DLD1 (cell line): ENCODE data around the gene TGFA.

Experiments used
- in situ Hi-C: cut with HindIII; loops from 2 replicates; pipeline ENCODE4 v1.10.0; 2017; ENCODE audit warnings: low sequenced_read_pairs

Gene TGFA

DNA sequence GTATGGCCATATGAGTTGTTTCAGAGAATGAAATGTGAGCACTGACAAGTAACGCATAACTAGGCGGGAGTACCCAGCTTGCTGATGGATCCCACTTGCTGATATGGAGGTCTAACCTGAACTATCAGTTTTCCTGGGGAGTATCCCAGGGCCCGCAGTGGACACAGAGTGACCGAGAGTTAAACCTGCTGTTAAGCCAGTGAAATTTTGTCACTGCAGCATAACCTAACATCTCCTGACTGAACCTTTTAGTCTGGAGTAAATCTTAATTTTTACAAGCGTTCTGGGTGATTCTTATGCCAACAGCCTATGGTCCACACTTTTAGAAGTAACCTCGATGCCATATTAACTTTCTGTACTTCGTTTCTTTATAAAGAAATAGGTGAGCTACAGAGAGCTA is 54.4 kb downstream of the TGFA start:
- in situ Hi-C loops, result no loop called here

DNA sequence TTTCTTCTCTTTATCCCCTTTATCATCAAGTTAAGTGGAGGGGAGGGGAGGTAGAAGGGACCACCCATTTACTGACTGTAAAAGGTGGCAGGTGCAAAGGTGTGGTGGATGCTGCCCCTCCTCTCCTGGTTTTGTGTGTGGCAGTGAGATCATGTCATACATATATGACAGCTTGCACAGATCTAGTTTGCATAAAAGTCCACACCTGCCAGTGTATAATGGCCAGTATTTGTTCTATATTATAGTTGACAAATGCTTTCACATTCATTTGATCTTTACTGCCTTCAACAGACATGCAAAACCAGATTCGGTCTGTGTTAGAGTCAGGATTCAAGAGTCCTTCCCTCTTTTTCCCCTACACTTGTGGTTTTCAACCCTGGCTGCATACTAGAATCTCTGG is 55.1 kb downstream of the TGFA start:
- in situ Hi-C loops, result no loop called here

DNA sequence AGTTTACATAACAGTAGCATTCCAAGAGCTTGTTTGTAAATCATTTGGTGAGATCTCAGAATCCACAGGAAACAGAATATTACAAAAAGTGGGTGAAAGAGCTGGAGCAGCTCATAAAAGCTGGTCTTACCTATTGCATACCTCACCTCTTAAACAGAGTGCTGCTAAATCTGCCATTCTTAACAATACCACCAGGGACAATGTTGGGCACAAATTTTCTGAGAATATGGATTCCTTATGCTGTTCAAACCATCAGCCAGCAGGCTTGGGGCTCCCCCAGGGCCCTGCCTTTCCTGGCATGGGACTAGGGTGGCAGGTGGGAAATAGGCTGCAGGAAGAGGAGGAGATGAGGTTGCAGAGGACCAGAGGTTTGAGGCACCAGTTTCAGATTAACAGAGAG is 55.6 kb downstream of the TGFA start:
- in situ Hi-C loops, result no loop called here

DNA sequence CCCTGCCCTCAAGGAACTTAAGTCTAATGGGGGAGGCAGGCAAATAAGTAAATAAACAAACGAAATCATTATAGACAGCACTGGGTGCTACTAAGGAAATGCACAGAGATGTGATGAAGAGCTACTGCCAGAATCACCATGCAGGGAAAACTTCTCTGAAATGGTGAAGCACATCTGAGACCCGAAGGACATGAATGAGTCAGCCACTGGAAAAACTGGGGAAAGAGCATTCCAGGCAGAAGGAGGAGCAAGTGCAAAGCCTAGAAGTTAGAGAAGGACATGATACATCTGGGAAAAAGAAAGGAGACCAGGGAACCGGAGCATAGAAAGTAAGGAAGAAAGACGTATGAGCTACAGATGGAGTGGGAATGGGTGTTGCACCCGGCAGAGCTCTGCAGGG is 56.8 kb downstream of the TGFA start:
- in situ Hi-C loops, result no loop called here

DNA sequence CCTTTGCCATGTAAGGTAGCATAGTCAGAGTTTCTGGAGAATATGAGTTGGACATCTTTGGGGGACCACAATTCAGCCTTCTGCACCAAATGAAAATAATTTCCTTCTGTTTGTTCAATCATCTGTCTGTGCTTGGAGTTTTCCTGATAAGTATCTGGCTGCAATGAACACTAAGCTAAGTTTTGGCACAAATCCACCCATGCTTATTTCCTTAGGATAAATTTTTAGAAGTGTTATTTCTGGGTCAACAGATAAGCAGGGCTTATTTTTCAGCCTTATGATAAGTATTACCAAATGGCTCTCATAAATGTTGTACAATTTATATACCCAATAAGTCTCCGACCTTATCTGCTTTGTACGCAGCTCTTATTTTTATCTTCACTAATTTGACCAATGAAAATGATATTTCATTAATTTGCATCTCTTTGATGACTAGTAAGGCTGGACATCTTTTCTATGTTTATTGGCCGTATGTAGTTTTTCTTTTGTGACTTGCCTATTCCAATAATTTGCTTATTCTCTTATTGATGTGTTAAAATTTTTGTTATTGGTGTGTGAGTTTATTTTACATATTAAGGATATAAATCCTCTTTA is 59.2 kb downstream of the TGFA start:
- in situ Hi-C loops, result no loop called here

DNA sequence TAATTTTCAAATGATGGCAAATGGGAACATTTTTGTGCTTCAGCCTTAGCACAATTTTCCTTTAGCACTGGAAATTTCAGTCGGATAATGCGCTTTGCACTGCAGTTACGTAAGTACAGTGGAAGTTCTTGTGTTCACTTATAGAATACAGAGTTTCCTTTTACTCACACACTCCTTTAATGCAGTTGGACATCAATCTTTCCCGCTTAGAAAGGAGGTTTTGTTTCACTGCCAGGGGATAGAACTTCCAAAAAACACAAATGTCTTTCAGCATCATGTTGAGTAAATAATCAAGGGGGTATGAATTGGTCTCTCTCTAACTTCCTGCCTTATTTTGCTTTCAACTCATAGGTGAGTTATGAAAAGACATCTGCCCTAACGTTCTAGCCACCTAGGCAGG is 63.2 kb downstream of the TGFA start:
- in situ Hi-C loops, result no loop called here

DNA sequence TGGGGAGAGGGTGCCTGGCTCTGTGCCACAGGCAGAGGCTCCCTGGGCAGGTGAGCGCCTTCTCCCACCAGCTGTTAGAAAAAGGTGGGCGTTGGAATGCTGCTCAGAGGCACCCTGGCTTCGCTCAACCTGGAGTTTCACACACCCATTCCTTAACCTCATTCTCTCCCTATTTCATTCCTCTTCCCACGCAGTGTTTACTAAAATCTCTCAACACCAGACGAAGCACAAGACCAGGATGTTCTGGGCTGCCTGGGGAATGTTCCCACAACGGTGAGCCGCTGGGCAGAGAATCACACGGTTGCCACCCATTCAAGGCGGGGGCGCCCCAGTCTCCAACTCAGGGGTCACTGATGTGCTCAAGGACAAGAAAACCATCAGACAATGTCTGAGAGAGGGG is 64.5 kb downstream of the TGFA start:
- in situ Hi-C loops, result no loop called here

DNA sequence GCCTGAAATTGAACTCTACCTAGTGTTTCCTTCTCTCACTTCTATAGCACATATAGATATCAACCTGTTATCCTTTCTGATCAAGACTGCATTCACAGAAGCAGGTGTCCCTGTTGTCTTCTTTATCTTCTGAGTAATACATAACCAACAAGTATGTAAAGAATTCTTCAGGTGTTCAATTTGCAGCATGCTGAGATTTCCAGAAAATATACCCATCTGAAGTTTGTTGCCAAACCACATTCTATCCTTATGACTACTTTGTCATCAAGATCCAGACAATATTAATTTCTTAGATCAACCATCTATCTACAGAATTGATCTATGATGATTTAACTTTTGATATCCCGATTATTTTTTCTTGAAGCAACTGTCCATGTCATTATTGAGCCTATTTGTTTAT is 69.5 kb downstream of the TGFA start:
- in situ Hi-C loops, result no loop called here

DNA sequence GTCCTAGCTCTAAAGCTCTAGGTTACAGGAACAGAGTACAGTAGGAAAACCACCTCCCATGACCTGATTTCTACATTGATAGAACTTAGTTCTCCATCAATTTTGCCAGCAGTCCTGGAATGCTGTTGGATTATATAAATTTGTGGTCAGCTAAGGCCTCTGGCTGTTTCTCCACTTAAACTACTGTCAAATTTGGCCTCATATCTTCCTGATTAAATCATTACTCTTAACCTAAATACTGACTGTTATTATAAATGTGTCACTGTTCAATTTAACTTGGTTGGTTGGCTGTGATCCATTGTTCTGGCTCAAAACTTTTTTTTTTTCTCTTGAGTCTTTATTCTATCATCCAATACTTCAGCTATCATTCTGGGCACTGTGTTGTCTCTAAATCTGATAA is 71.2 kb downstream of the TGFA start:
- in situ Hi-C loops, result no loop called here

DNA sequence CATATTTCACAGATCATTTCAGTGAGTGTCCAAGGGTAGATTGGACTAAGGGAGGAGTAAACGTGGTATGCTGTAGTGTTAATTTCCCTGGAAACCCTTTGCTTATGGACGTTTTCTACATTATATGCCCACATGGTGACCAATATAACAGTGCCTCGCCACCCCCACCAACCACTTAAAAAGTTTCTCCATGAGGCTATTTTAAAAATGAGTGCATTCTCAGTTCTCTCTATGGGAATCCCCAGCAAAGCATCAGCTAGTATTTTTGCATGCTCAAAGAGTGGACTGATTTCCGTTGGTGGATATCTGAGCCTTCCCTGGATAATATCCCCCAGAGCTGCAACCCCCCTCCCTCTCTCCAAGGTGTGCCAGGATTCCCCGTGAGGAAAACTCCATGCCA is 73.2 kb downstream of the TGFA start:
- in situ Hi-C loops, result no loop called here

DNA sequence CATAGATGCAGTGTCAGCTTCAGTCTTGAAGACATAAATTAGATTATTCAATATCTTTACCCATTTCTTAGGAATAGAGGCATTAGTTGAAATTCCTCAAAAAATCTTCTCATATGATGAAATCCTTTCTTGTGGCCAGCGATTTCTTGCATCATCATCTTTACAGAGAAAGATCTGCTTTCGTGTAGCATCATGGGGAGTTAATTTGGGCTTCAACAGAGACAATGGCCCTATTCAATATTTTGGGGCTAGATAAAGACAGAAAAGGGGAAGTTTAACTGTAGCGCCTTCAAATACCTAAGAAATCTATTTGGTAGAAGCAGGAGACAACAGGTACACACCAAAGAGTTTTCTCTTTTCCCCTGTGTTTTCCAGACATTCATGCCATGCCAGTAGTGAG is 73.8 kb downstream of the TGFA start:
- in situ Hi-C loops, result no loop called here

DNA sequence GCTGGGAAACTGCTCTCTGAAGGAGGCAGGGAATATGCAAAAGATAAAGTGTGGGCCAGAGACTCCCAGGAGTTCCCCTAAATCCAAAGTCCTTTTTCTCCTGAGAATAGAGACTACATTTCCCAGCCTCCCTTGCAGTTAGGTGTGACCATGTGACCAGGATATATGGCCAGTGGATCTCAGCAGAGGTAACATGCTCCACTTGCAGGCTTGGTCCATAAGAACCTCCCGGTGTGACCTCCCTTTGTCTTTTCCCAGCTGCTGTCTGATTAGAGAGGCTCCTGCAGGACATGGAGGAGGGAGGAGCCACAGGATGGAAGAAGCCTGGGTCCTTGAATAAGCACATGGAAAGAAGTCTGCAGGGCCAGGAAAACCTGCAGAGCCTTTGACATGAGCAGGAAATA is 76.2 kb downstream of the TGFA start:
- in situ Hi-C loops, result no loop called here

DNA sequence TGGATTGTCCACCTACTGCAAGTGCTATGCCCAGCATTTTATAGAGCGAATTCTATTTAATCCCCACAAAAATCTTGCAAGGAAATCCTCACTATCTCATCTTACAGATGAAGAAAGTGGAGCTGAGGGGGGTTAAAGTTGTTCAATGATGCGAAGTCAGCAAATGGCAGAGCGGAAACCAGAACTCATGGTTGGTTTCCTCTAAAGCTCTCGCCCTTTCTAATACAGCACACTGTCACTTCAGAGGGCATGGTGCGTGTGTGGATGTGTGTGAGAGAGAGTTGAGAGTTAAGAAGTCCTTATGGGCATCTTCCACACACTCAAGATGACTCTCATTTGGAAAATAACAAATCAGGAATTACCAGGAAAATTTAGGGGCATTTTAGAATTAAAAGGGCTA is 78.4 kb downstream of the TGFA start:
- in situ Hi-C loops, result no loop called here

DNA sequence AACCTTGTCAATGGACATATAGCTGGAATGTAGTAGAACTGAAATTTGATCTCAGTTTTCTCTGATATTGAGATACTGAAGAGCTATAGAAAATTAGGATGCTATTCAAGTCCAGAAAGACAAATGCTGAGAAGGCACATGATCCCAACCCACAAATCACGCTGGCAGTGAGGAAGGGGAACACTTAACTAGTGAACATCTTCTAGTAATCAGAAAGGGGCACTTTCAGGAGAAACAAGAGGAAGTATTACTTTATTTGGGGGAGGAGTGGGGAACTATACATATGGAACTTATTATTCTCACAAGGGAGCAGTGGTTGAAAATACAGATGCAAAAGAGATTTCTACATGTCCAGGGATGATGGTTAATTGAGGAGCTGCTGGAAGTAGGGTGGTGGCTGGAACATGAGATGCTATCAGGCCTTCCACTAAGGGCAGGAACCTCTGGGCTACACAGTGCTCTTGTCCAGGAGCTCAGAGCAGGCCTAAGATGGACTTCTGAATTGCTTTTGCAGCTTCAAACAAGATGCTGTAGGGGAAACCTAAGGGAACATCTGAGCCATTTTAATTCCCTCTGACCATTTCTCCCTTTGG is 79.3 kb downstream of the TGFA start:
- in situ Hi-C loops, result loop anchor here (25.0 kb wide), 1 partner anchor 163 kb away; no protein-coding TSS in a partner anchor

DNA sequence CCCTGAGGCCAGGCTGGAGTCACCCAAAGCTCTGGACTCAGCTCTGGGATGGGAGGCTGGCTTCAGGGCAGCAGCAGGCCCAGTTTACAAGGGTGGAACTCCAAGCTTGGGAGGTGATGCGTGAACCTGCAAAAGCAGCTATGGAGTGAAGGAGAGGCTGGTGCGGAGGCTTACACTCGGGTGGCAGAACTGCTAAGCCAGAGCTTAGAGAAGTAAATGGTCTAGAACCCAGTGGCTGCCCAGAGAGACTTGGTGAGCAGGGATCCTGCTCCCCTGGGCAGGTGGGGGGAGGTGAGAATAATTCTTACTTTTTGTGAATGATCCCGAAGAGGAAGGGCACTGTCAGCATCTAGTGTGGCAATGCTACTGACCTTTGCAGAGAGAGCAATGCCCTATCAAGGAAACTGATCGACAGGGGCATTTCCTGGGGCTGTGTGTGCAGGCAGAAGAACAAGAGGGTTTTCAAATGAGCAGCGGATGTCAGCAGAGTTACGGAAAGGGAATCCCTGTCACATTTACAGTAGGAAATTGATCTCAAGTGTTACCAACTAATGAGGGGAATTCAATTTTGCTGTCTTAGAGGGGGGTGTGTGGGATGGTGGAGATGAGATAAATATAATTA is 80.4 kb downstream of the TGFA start:
- in situ Hi-C loops, result loop anchor here (25.0 kb wide), 1 partner anchor 164 kb away; no protein-coding TSS in a partner anchor

DNA sequence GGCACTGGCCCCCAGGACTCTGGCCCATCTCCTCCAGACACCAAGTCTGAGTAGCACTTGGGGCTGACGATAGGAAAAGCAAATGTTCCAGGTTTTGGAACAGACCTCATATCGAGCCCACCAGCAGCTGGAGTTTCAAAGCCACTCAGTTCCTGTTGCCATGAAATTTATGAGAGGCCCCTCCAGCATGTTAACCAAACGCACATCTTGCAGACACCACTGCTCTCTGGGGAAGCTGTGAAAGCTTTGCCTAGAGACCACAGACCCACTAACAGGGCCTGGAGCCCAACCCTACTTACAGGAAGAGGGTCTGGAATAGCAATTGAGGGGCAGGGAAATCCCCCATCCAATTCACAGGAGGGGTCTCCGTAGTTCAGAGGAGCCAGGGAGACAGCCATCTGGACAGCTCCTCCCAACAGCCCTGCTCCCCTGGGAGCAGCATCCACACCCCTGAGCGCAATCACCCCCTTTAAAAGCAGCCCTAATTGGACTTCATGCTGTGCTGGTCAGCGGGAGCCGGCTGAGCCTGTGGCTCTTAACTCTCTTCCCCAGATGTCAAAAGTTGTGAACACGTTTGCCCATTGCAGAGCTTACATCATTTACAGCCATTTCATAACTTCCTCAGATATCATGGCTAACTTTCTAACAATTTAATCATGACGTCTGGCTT is 81.3 kb downstream of the TGFA start:
- in situ Hi-C loops, result loop anchor here (25.0 kb wide), 1 partner anchor 165 kb away; no protein-coding TSS in a partner anchor

DNA sequence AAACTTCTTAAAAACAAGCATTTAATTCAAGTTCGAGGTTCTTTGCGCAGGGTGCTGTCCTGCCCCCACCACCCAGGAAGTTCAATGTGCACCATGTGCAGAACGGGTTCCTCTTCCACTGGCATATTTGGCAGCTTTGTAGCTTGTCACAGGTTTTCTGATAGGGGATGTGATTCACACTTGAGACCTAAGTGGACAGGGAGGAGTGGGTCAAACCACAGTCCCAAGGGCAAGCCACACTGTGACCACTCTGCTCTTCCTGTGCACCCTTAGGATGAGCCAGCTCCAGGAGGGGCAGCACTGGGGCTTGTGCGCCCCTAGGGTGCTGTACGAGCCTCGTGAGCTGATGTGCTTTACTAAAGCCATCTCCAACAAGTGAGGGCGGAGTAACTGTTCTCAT is 82.5 kb downstream of the TGFA start:
- in situ Hi-C loops, result loop anchor here (25.0 kb wide), 1 partner anchor 166 kb away; no protein-coding TSS in a partner anchor

DNA sequence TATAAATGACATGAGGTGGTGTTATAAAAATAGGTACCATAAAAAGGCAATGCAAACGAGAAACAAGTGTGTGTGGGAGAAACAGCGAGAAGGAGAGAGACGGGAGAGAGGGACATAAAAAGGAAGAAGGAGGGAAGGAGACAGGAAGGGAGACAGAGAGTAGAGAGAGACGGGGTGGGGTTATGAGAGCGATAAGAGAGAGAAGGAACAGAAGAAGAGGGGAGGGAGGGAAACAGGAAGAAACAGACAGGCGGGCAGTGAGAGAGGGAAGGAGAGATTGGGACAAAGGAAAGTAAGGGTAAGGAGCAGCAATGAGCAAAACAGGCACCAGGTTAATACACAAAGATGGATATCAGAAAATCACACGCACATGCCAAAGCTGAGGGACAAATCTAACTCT is 83.7 kb downstream of the TGFA start:
- in situ Hi-C loops, result loop anchor here (25.0 kb wide), 1 partner anchor 167 kb away; no protein-coding TSS in a partner anchor

DNA sequence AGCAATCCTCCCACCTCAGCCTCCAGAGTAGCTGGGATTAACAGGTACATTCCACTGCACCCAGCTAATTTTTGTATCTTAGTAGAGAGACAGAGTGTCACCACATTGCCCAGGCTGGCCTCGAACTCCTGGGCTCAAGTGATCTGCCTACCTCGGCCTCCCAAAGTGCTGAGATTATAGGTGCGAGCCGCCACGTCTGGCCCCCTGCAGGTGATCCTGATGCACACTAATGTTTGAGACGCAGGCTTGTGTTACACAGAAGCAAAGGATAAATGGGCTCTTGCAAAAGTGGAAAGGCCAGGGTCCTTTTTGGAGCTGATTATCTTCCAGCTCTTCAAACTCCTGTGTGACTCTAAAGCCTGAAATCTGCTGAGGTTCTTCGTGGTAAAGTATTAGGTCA is 84.2 kb downstream of the TGFA start:
- in situ Hi-C loops, result loop anchor here (25.0 kb wide), 1 partner anchor 168 kb away; no protein-coding TSS in a partner anchor

DNA sequence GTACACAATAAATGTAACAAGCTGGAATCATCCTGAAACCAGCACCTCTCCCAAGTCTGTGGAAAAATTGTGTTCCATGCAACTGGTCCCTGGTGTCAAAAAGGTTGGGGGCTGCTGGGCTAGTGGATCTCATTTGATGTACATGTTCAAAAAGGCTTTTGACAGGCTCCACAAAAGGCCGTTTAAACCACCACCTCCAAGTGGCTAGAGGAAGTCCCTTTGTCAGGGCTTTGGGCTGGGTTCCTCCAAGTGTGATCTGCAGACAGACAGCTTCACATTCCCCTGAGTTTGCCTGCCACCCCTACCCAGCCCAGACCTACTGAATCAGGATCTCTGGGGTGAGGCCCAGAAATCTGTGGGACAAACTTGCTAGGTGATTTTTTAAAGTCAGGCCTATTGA is 84.7 kb downstream of the TGFA start:
- in situ Hi-C loops, result loop anchor here (25.0 kb wide), 1 partner anchor 168 kb away; no protein-coding TSS in a partner anchor
